Testis (tissue), 2 donors: ENCODE data around the gene SYT10.

Experiments used
- CTCF ChIP-seq, 3 experiments: fragments of 450-650 bp in 2 of 3; fragments of 200-600 bp in 1 of 3; sonication (generic) in 1 of 3; IDR thresholded peaks; one replicate each; pipeline ENCODE4 v1.5.1; 2016 to 2019; ENCODE audit warnings: antibody characterized with exemption in 3 of 3, mild to moderate bottlenecking in 2 of 3, moderate library complexity in 1 of 3
- POLR2A ChIP-seq: fragments of 450-650 bp; IDR thresholded peaks from one replicate; pipeline ENCODE4 v1.6.1; 2017; ENCODE audit warnings: antibody characterized with exemption, mild to moderate bottlenecking, moderate library complexity

GRCh38 chr12:33431648-33432047 is 8.0 kb downstream of the SYT10 start:
- TF ChIP-seq POLR2A (no peak), CTCF (IDR thresholded peaks at IDR 0.05) (no peak)
